Breast epithelium (tissue), 3 donors: ENCODE results near the gene ATG5.
"Not testable (repeated sequence)": the region's sequence is repeated elsewhere in the genome, so short reads cannot be mapped to it uniquely, and the experiment has no call there.

ENCODE experiments used
- POLR2AphosphoS5 ChIP-seq, 3 donors: sonication (generic); formaldehyde crosslinking; IDR thresholded peaks; one replicate each; pipeline ENCODE4 v1.6.1; 2017; ENCODE audit warnings: antibody characterized with exemption in 3 of 3
- TF ChIP-seq, protein P1 (sequence below), 3 donors: fragments of 450-650 bp; IDR thresholded peaks; one replicate each; pipeline ENCODE4 v1.5.1; 2016 to 2017; ENCODE audit warnings: antibody characterized with exemption in 3 of 3, mild to moderate bottlenecking in 3 of 3, moderate library complexity in 3 of 3

DNA sequence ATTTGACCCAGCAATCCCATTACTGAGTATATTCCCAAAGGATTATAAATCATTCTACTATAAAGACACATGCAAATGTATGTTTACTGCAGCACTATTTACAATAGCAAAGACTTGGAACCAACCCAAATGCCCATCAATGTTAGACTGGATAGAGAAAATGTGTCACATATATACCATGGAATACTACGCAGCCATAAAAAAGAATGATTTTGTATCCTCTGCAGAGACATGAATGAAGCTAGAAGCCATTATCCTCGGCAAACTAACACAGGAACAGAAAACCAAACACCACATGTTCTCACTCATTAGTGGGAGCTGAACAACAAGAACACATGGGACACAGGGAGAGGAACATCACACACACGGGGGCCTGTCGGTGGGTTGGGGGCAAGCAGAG lies 57.1 kb downstream of the ATG5 start:
- TF ChIP-seq POLR2AphosphoS5 (IDR thresholded peaks at IDR 0.05): not testable (repeated sequence)
- TF ChIP-seq, protein P1, sequence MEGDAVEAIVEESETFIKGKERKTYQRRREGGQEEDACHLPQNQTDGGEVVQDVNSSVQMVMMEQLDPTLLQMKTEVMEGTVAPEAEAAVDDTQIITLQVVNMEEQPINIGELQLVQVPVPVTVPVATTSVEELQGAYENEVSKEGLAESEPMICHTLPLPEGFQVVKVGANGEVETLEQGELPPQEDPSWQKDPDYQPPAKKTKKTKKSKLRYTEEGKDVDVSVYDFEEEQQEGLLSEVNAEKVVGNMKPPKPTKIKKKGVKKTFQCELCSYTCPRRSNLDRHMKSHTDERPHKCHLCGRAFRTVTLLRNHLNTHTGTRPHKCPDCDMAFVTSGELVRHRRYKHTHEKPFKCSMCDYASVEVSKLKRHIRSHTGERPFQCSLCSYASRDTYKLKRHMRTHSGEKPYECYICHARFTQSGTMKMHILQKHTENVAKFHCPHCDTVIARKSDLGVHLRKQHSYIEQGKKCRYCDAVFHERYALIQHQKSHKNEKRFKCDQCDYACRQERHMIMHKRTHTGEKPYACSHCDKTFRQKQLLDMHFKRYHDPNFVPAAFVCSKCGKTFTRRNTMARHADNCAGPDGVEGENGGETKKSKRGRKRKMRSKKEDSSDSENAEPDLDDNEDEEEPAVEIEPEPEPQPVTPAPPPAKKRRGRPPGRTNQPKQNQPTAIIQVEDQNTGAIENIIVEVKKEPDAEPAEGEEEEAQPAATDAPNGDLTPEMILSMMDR (IDR thresholded peaks at IDR 0.05): not testable (repeated sequence)
